Gastroesophageal sphincter (tissue), 3 donors: ENCODE data around the gene ZNF165.

Experiments used
- CTCF ChIP-seq, 4 experiments: fragments of 200-600 bp in 2 of 4; fragments of 450-650 bp in 2 of 4; sonication (generic) in 1 of 4; IDR thresholded peaks; one replicate each; pipeline ENCODE4 v1.5.1; 2017 to 2019; ENCODE audit warnings: antibody characterized with exemption in 4 of 4, mild to moderate bottlenecking in 2 of 4, moderate library complexity in 2 of 4
- EP300 ChIP-seq: sonication (generic); formaldehyde crosslinking; IDR thresholded peaks from one replicate; pipeline ENCODE4 v1.6.1; 2017; ENCODE audit warnings: antibody characterized with exemption, mild to moderate bottlenecking
- POLR2A ChIP-seq, 2 donors: fragments of 450-650 bp; IDR thresholded peaks; one replicate each; pipeline ENCODE4 v1.6.1; 2017; ENCODE audit warnings: antibody characterized with exemption in 2 of 2, mild to moderate bottlenecking in 2 of 2, moderate library complexity in 1 of 2
- POLR2AphosphoS5 ChIP-seq: sonication (generic); formaldehyde crosslinking; IDR thresholded peaks from one replicate; pipeline ENCODE4 v1.6.1; 2017; ENCODE audit warnings: antibody characterized with exemption

DNA sequence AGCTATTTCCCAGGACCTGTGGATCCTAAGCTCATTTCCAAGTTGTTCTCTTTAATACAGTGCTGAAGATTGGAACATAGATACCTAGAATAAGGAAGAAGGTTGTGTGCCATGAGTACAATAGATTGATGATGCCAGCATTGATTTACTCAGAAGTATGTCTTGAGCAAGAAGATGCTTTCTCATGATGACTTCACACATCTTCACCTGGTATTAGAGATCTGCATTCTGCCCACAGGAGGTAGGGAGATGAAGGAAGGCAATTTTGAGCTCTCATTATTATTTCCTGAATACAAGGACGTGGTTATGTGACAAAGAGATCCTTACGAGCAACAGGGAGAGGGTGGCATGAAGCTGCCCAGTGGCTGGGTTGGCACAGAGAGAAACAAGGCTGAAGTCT is 20.0 kb upstream of the ZNF165 start:
- TF ChIP-seq POLR2A (IDR thresholded peaks at IDR 0.05) (no peak), CTCF (IDR thresholded peaks at IDR 0.05) (no peak), POLR2AphosphoS5 (no peak), EP300 (no peak)
